Gastrocnemius medialis (tissue), 4 donors: ENCODE data around the gene AHDC1.

Experiments
- POLR2A ChIP-seq, 2 donors: fragments of 450-650 bp; IDR thresholded peaks; one replicate each; pipeline ENCODE4 v1.6.1; 2017; ENCODE audit warnings: antibody characterized with exemption in 2 of 2, mild to moderate bottlenecking in 2 of 2, moderate library complexity in 2 of 2
- TF ChIP-seq, protein P1 (sequence below), 5 experiments: fragments of 450-650 bp in 3 of 5; fragments of 200-600 bp in 2 of 5; sonication (generic) in 2 of 5; IDR thresholded peaks in 4 of 5; conservative IDR thresholded peaks in 1 of 5; 1 replicate in 4 of 5; 2 replicates in 1 of 5; pipeline ENCODE4 v1.5.1; 2016 to 2019; ENCODE audit warnings: antibody characterized with exemption in 5 of 5, mild to moderate bottlenecking in 3 of 5, moderate library complexity in 3 of 5

DNA sequence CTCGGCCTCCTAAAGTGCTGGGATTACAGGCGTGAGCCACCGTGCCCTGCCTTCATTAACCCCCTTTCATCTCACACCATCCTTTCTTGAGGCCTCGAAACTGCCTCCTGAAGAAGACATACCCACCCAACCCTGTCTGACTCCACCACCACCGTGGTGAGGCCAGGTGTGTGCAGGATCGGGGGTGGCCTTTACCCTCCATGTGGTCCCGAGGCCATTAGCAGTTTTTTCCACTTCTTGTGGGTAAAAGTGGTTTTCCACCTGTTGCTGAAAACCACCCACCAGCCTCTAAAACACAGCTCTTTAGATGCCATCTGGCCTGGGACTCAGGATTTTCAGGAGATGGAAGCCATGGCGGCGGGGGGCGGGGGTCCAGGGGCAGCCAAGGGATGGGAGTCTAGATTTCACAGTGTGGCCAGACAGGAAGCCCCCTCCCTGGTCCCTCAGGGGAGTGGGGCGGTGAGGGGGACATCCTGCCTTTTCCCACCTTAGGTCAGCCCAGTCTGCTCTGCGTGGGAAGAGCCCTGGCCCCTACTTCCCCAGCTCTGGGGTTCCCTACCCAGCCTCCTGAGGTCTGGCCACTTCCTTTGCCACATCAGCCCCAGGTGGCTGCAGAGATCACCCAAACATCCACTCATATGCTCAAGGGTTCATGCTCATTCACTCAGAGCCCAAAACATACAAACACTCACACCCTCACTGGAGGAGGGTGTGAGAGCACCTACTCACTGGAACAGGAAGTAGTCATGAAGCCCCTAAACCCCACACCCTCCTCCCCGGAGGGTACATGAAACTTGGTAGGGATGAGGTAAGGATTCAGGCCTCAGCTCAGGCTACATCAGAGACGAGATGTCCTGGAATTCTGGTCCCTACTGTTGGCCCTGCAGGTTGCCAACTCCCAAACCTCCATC, 28.7 kb upstream of the AHDC1 start:
- TF ChIP-seq POLR2A (IDR thresholded peaks at IDR 0.05) = no peak
- TF ChIP-seq, protein P1, sequence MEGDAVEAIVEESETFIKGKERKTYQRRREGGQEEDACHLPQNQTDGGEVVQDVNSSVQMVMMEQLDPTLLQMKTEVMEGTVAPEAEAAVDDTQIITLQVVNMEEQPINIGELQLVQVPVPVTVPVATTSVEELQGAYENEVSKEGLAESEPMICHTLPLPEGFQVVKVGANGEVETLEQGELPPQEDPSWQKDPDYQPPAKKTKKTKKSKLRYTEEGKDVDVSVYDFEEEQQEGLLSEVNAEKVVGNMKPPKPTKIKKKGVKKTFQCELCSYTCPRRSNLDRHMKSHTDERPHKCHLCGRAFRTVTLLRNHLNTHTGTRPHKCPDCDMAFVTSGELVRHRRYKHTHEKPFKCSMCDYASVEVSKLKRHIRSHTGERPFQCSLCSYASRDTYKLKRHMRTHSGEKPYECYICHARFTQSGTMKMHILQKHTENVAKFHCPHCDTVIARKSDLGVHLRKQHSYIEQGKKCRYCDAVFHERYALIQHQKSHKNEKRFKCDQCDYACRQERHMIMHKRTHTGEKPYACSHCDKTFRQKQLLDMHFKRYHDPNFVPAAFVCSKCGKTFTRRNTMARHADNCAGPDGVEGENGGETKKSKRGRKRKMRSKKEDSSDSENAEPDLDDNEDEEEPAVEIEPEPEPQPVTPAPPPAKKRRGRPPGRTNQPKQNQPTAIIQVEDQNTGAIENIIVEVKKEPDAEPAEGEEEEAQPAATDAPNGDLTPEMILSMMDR (IDR thresholded peaks at IDR 0.05 in 4 of 5, conservative IDR thresholded peaks at IDR 0.05 in 1 of 5) = no peak
